ENCODE data around the gene CDK18. TPM values are rescaled to one million over a fixed set of nuclear protein-coding genes. Genes with fewer than 3 reads are reported as not detected.

Gene CDK18
- total RNA-seq, 1 donor from 2014 or later = 36.6 TPM

DNA sequence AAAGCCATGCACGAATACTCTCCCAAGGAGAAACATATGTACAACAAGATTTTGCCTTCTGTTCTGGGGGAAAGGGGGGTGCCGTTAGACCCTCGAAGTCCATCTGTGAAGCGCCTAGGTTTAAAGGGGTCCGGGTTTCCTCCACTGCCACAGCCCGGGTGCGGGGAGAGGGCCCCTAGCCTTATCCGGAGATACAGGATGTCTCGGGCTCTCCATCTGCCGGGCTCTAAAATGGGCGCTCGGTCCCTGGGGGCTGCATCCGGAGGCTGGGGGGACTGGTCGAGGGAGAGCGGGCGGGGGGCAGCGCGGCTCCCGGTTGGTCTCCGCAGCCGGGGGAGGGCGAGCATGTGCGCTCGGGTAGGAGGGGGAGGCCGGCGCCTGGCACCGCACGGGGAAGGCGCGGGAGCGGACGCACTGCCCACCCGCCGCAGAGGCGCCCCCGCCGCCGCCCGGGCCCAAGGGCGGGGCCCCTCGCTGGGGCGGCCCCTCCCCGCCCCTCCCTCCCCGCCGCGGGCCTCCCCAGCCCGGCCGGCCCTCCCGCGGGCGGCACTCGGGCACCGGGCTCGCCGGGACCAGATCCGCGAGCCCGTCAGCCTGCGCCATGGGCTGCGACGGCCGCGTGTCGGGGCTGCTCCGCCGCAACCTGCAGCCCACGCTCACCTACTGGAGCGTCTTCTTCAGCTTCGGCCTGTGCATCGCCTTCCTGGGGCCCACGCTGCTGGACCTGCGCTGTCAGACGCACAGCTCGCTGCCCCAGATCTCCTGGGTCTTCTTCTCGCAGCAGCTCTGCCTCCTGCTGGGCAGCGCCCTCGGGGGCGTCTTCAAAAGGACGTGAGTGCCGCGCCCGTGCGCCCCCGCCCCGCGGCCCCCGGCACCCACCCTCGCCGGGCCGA is 64.2 kb downstream of the CDK18 start:
- peak; percentile 37 to 59 for ATAC-seq
- H3K27me3 ChIP-seq (ENCODE audit: low read depth) = peaks cover 29% of the 10 kb centered on the region
- DNase-seq = no peak

DNA sequence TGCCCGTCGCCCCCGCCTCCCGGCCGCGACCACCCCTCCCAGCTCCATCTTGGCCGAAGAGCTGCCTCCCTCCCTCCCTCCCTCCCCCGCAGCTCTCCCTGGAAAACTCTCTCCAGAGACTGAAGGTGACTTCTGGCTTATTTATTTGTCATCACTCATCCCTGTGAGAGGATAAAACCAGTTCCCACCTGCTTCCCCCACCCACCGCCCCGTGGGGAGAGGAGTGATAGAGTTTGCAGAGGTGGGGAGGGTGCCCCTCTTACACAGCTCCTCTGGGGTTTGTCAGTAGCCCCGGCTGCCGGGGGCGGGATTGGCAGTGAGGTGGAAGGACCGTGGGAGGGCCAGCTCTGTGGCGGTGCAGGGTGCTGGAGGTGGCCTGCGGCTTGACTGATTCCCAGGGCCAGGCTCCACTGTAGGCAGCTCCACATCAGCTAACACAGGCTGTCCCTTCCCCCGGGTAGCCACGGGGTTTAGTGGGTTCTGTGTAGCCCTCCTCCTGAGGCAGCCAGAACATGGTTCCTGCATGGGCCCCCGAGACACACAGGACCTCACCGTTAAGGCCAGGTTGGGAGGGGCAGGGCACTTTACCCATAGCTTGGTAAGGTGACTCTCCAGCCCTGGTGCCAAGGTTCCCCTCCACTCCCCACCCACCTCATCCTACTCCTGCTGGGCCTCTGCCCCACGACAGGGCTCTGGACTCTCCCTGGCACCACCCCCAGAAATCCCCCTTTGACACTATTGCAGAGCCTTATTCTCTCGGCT is 65.1 kb downstream of the CDK18 start:
- intact Hi-C loops (cut with DNase I) = no loop called here
- DNase-seq = no peak

More for the DNA sequence above, 64.2 kb downstream of the CDK18 start:
- TF ChIP-seq, protein P1, sequence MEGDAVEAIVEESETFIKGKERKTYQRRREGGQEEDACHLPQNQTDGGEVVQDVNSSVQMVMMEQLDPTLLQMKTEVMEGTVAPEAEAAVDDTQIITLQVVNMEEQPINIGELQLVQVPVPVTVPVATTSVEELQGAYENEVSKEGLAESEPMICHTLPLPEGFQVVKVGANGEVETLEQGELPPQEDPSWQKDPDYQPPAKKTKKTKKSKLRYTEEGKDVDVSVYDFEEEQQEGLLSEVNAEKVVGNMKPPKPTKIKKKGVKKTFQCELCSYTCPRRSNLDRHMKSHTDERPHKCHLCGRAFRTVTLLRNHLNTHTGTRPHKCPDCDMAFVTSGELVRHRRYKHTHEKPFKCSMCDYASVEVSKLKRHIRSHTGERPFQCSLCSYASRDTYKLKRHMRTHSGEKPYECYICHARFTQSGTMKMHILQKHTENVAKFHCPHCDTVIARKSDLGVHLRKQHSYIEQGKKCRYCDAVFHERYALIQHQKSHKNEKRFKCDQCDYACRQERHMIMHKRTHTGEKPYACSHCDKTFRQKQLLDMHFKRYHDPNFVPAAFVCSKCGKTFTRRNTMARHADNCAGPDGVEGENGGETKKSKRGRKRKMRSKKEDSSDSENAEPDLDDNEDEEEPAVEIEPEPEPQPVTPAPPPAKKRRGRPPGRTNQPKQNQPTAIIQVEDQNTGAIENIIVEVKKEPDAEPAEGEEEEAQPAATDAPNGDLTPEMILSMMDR (IDR thresholded peaks at IDR 0.05) = peak; percentile 24
- Histone ChIP-seq H3K36me3 (no peaks in the 10 kb centered on the region), H3K27ac (peak overlapping the region; percentile 53), H3K4me1 (peaks cover 14% of the 10 kb centered on the region), H3K4me3 (peak overlapping the region; percentile 53), H3K9me3 (no peaks in the 10 kb centered on the region)
- intact Hi-C loops (cut with DNase I) = no loop called here

DNA sequence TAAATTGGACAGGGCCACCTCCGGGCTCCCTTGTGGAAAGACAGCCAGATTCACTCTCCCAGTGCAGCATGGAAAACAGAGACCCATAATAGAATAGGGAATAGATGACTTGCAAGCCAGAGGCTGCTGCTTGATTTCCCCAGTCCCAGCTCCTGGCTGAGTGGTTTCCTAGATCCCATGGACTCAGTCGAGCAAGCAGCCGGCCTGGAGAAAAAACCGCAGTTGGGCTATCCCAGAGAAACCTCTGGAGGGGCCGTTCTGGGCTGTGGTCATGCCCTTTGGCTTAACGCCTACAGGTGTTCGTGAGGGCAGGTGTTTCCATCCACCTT is 65.7 kb downstream of the CDK18 start:
- Histone ChIP-seq H3K4me3 (peak overlapping the region; percentile 53), H3K27ac (no peak overlapping the region)

More for the DNA sequence above, 65.1 kb downstream of the CDK18 start:
- Histone ChIP-seq H3K4me3 (peak overlapping the region; percentile 53), H3K36me3 (no peaks in the 10 kb centered on the region), H3K27me3 (ENCODE audit: low read depth) (peaks cover 29% of the 10 kb centered on the region), H3K27ac (peak overlapping the region; percentile 53), H3K4me1 (peaks cover 8% of the 10 kb centered on the region), H3K9me3 (no peaks in the 10 kb centered on the region)
- TF ChIP-seq, protein P1 (IDR thresholded peaks at IDR 0.05) = no peak
- peak in 1 of 2 donors; percentile 16 for ATAC-seq

DNA sequence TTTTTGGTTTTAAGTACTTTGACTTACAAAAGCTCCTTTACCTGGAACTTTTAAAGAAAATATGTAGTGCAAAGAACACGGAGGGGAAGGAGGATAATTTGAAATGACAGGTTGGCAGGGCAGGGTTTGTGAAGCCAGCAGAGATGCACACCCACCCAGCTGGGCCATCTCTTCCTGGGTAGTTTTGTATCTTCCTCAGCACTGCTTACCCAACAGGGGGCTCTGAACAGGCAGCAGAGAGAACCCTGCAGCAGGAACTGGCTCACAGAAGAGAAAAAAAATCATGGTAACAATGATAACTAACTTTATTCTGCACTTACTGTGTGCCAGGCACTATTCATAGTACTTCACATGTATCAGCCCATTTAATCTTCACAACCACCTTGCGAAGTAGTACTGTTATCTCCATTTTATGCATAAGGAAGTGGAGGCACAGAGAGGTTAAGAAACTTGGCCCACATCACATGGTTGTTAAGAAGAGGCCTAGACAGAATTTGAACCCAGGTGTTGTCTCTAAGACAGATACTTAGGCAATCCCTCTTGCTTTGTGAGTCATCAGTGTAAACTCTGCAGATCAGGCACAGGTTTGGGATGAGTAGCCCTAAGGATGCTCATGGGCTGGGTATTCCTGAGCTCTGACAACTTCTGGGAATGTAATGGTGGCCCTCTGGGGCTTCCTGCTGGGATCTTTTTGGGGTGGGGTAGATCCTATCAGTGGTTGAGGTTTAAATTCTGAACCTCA is 66.5 kb downstream of the CDK18 start:
- no peak for ATAC-seq
- H3K27me3 ChIP-seq (ENCODE audit: low read depth) = peaks cover 29% of the 10 kb centered on the region
- TF ChIP-seq, protein P1 (IDR thresholded peaks at IDR 0.05) = no peak

More for the DNA sequence above, 65.7 kb downstream of the CDK18 start:
- peaks cover 29% of the 10 kb centered on the region for H3K27me3 ChIP-seq (ENCODE audit: low read depth)
- H3K9me3 ChIP-seq = no peaks in the 10 kb centered on the region
- intact Hi-C loops (cut with DNase I) = no loop called here
- DNase-seq (no peak), ATAC-seq (no peak)
- H3K36me3 ChIP-seq = no peaks in the 10 kb centered on the region
- TF ChIP-seq, protein P1 (IDR thresholded peaks at IDR 0.05) = no peak
- H3K4me1 ChIP-seq = peaks cover 7% of the 10 kb centered on the region

DNA sequence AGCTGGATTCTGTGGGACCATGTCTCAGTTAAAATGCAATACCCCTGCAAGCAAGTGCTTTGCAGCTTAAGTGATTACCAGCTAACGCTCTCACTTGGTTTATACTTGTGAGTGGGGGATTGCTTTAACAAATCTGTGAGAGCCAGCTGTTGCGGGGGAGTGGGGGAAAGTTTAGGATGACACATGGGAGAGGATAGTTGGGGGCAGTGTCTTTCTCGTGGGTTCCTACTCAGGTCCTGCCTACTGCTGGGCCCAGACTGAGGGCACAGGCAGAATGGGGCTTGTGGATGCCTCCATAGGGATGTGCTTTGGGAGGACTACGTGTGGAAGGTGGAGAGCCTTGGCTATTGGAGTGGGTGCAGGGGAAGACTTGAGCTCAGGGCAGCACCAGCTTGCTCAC is 67.3 kb downstream of the CDK18 start:
- no peak overlapping the region for H3K4me3 ChIP-seq
- no peaks in the 10 kb centered on the region for H3K9me3 ChIP-seq
- intact Hi-C loops (cut with DNase I) = no loop called here

More for the DNA sequence above, 66.5 kb downstream of the CDK18 start:
- peaks cover 7% of the 10 kb centered on the region for H3K4me1 ChIP-seq
- no peaks in the 10 kb centered on the region for H3K36me3 ChIP-seq
- no peaks in the 10 kb centered on the region for H3K9me3 ChIP-seq
- no peak overlapping the region for H3K27ac ChIP-seq
- H3K4me3 ChIP-seq = no peak overlapping the region
- intact Hi-C loops (cut with DNase I) = no loop called here
- DNase-seq = no peak

More for the DNA sequence above, 67.3 kb downstream of the CDK18 start:
- ATAC-seq (no peak), DNase-seq (no peak)
- Histone ChIP-seq H3K36me3 (no peaks in the 10 kb centered on the region), H3K27me3 (ENCODE audit: low read depth) (peaks cover 29% of the 10 kb centered on the region), H3K4me1 (peaks cover 7% of the 10 kb centered on the region), H3K27ac (no peak overlapping the region)
- TF ChIP-seq, protein P1 (IDR thresholded peaks at IDR 0.05) = no peak

Data from lower lobe of right lung (tissue), 2 donors.